Endothelial cell (in vitro differentiated cells): ENCODE measurements around the gene EBI3. TPM values are rescaled to one million over a fixed set of nuclear protein-coding genes. Genes with fewer than 3 reads are reported as not detected.
A peak's percentile ranks its signal among the peaks of the same experiment; 100 is the strongest.

Experiments
- DNase-seq: peaks from one replicate; pipeline ENCODE4 v3.0.0; 2021; ENCODE audit warnings: low spot score
- H3K27ac Mint-ChIP-seq: one replicate; pipeline ENCODE4 v1.8.0; 2021; ENCODE audit warnings: mixed read lengths, inconsistent platforms; ENCODE audit not compliant: unreplicated experiment
- H3K27me3 Mint-ChIP-seq: one replicate; pipeline ENCODE4 v1.8.0; 2021; ENCODE audit warnings: mild to moderate bottlenecking, moderate library complexity, mixed read lengths, inconsistent platforms; ENCODE audit not compliant: unreplicated experiment
- H3K36me3 Mint-ChIP-seq: one replicate; pipeline ENCODE4 v1.8.0; 2021; ENCODE audit warnings: mild to moderate bottlenecking, low read depth, mixed read lengths, inconsistent platforms; ENCODE audit not compliant: unreplicated experiment
- H3K4me1 Mint-ChIP-seq: one replicate; pipeline ENCODE4 v1.8.0; 2021; ENCODE audit warnings: mild to moderate bottlenecking, mixed read lengths, inconsistent platforms; ENCODE audit not compliant: unreplicated experiment
- H3K4me3 Mint-ChIP-seq: one replicate; pipeline ENCODE4 v1.8.0; 2021; ENCODE audit warnings: mild to moderate bottlenecking, mixed read lengths, inconsistent platforms; ENCODE audit not compliant: unreplicated experiment
- H3K9me3 Mint-ChIP-seq: one replicate; pipeline ENCODE4 v1.8.0; 2021; ENCODE audit warnings: mixed read lengths, inconsistent platforms; ENCODE audit not compliant: unreplicated experiment
- CTCF ChIP-seq: fragments of 200-600 bp; sonication (generic); IDR thresholded peaks from one replicate; pipeline ENCODE4 v1.5.0; 2021; ENCODE audit warnings: antibody characterized with exemption; ENCODE audit not compliant: unreplicated experiment
- total RNA-seq: library from RNA; stranded (reverse); fragmentation: NEBNext Ultra II Directional; extraction: Animal tissue kit (Norgen Biotek cat#: 25700); gene quantifications from one replicate; pipeline ENCODE4 v1.2.1, GENCODE V29; 2021; ENCODE audit not compliant: unreplicated experiment

The EBI3 gene
- total RNA-seq, 1 donor from 2014 or later, result 9.7 TPM

GRCh38 chr19:4184718-4185352 lies 44.5 kb upstream of the EBI3 start:
- H3K36me3 Mint-ChIP-seq, result no peaks in the 10 kb centered on the region
- no peak for TF ChIP-seq CTCF
- peak overlapping the region; percentile 42 for H3K4me3 Mint-ChIP-seq
- DNase-seq, result no peak
- H3K27ac Mint-ChIP-seq, result no peak overlapping the region
- peaks cover 3% of the 10 kb centered on the region for H3K4me1 Mint-ChIP-seq
- H3K9me3 Mint-ChIP-seq, result no peaks in the 10 kb centered on the region
- peaks cover 3% of the 10 kb centered on the region for H3K27me3 Mint-ChIP-seq

- Mint-ChIP-seq H3K4me3 (peak overlapping the region; percentile 42), H3K27ac (no peak overlapping the region), H3K36me3 (no peaks in the 10 kb centered on the region), H3K27me3 (peaks cover 3% of the 10 kb centered on the region), H3K4me1 (peaks cover 3% of the 10 kb centered on the region), H3K9me3 (no peaks in the 10 kb centered on the region)
- TF ChIP-seq CTCF, result no peak
- DNase-seq, result no peak
Observed at GRCh38 chr19:4185413-4186086, 43.8 kb upstream of the EBI3 start.

GRCh38 chr19:4186087-4186993 lies 43.0 kb upstream of the EBI3 start:
- Mint-ChIP-seq H3K9me3 (no peaks in the 10 kb centered on the region), H3K27me3 (peaks cover 3% of the 10 kb centered on the region), H3K4me3 (no peak overlapping the region), H3K4me1 (peaks cover 3% of the 10 kb centered on the region), H3K27ac (peak overlapping the region; percentile 54), H3K36me3 (no peaks in the 10 kb centered on the region)
- TF ChIP-seq CTCF, result peak; percentile 76
- DNase-seq, result peak; percentile 87

GRCh38 chr19:4187313-4188122 lies 41.8 kb upstream of the EBI3 start:
- no peak for DNase-seq
- peaks cover 5% of the 10 kb centered on the region for H3K27me3 Mint-ChIP-seq
- no peaks in the 10 kb centered on the region for H3K4me1 Mint-ChIP-seq
- H3K4me3 Mint-ChIP-seq, result no peak overlapping the region
- no peaks in the 10 kb centered on the region for H3K36me3 Mint-ChIP-seq
- no peak for TF ChIP-seq CTCF
- H3K27ac Mint-ChIP-seq, result no peak overlapping the region
- H3K9me3 Mint-ChIP-seq, result no peaks in the 10 kb centered on the region
